ENCODE measurements around the gene LCE1E. TPM values are rescaled to one million over a fixed set of nuclear protein-coding genes. Genes with fewer than 3 reads are reported as not detected.
A peak's percentile ranks its signal among the peaks of the same experiment; 100 is the strongest.

LCE1E gene
- total RNA-seq, 1 donor: not detected

GRCh38 chr1:152777510-152778137, 8.4 kb upstream of the LCE1E start:
- Histone ChIP-seq H3K27me3 (ENCODE audit: insufficient read depth, low read length) (no peaks in the 10 kb centered on the region), H3K9me3 (ENCODE audit: low read depth, low read length) (no peaks in the 10 kb centered on the region), H3K4me2 (ENCODE audit: insufficient read depth, low read length) (no peak overlapping the region), H3K79me2 (ENCODE audit: insufficient read depth, low read length) (no peaks in the 10 kb centered on the region), H3K4me1 (ENCODE audit: insufficient read depth, low read length) (no peaks in the 10 kb centered on the region), H3K4me3 (ENCODE audit: insufficient read depth, low read length) (no peak overlapping the region), H2AFZ (ENCODE audit: low read length) (no peak overlapping the region), H3K27ac (ENCODE audit: low read depth, low read length) (no peak overlapping the region), H3K36me3 (ENCODE audit: insufficient read depth, low read length) (no peaks in the 10 kb centered on the region), H4K20me1 (ENCODE audit: insufficient read depth, low read length) (no peaks in the 10 kb centered on the region)
- no peak for DNase-seq (ENCODE audit: insufficient read length, low spot score, missing footprints)
- peak; percentile 43 for TF ChIP-seq CTCF (IDR thresholded peaks at IDR 0.05; ENCODE audit: extremely low read depth, low read depth, low read length)

GRCh38 chr1:152783095-152783494, 3.0 kb upstream of the LCE1E start:
- H3K36me3 ChIP-seq (ENCODE audit: insufficient read depth, low read length): no peaks in the 10 kb centered on the region
- no peak for TF ChIP-seq CTCF (IDR thresholded peaks at IDR 0.05; ENCODE audit: extremely low read depth, low read depth, low read length)
- no peak overlapping the region for H3K4me3 ChIP-seq (ENCODE audit: insufficient read depth, low read length)
- no peaks in the 10 kb centered on the region for H3K79me2 ChIP-seq (ENCODE audit: insufficient read depth, low read length)
- no peak for DNase-seq (ENCODE audit: insufficient read length, low spot score, missing footprints)
- H3K27ac ChIP-seq (ENCODE audit: low read depth, low read length): no peak overlapping the region
- no peaks in the 10 kb centered on the region for H4K20me1 ChIP-seq (ENCODE audit: insufficient read depth, low read length)
- no peak overlapping the region for H3K4me2 ChIP-seq (ENCODE audit: insufficient read depth, low read length)
- H3K27me3 ChIP-seq (ENCODE audit: insufficient read depth, low read length): no peaks in the 10 kb centered on the region
- no peaks in the 10 kb centered on the region for H3K4me1 ChIP-seq (ENCODE audit: insufficient read depth, low read length)
- no peaks in the 10 kb centered on the region for H3K9me3 ChIP-seq (ENCODE audit: low read depth, low read length)
- H2AFZ ChIP-seq (ENCODE audit: low read length): no peak overlapping the region

DNA sequence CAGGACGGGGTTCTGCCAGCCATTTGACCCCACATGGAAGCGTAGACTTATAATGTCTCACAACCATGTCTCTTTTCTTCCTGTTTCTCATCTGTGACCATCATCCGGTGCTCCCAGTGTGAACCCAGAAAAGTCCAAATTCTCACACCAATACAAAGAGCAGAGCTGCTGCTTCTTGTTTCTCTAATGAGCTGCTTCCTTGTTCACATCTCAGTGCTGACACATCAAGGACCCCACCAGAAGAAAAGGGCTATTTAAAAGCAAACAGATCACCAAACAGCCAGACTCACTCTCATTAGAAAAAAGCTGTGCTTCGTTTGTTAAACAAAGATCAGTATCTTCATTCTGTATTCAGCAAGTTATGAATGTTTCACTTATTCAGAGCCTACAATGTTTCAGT, 9.6 kb downstream of the LCE1E start:
- no peaks in the 10 kb centered on the region for H3K36me3 ChIP-seq (ENCODE audit: insufficient read depth, low read length)
- no peaks in the 10 kb centered on the region for H3K4me1 ChIP-seq (ENCODE audit: insufficient read depth, low read length)
- DNase-seq (ENCODE audit: insufficient read length, low spot score, missing footprints): no peak
- no peak overlapping the region for H3K4me3 ChIP-seq (ENCODE audit: insufficient read depth, low read length)
- no peaks in the 10 kb centered on the region for H3K9me3 ChIP-seq (ENCODE audit: low read depth, low read length)
- H4K20me1 ChIP-seq (ENCODE audit: insufficient read depth, low read length): no peaks in the 10 kb centered on the region
- no peak overlapping the region for H3K27ac ChIP-seq (ENCODE audit: low read depth, low read length)
- H3K4me2 ChIP-seq (ENCODE audit: insufficient read depth, low read length): no peak overlapping the region
- no peaks in the 10 kb centered on the region for H3K79me2 ChIP-seq (ENCODE audit: insufficient read depth, low read length)
- H3K27me3 ChIP-seq (ENCODE audit: insufficient read depth, low read length): no peaks in the 10 kb centered on the region
- no peak for TF ChIP-seq CTCF (IDR thresholded peaks at IDR 0.05; ENCODE audit: extremely low read depth, low read depth, low read length)
- no peak overlapping the region for H2AFZ ChIP-seq (ENCODE audit: low read length)

- Histone ChIP-seq H3K4me3 (ENCODE audit: insufficient read depth, low read length) (no peak within 1 kb of the TSS), H3K4me2 (ENCODE audit: insufficient read depth, low read length) (no peak within 1 kb of the TSS), H3K27ac (ENCODE audit: low read depth, low read length) (no peak within 1 kb of the TSS), H3K27me3 (ENCODE audit: insufficient read depth, low read length) (no peaks in the 10 kb centered on the region), H2AFZ (ENCODE audit: low read length) (no peak within 1 kb of the TSS), H3K4me1 (ENCODE audit: insufficient read depth, low read length) (no peaks in the 10 kb centered on the region), H3K79me2 (ENCODE audit: insufficient read depth, low read length) (no peaks in the 10 kb centered on the region), H4K20me1 (ENCODE audit: insufficient read depth, low read length) (no peaks in the 10 kb centered on the region), H3K9me3 (ENCODE audit: low read depth, low read length) (no peaks in the 10 kb centered on the region), H3K36me3 (ENCODE audit: insufficient read depth, low read length) (no peaks in the 10 kb centered on the region)
- no peak for DNase-seq (ENCODE audit: insufficient read length, low spot score, missing footprints)
- TF ChIP-seq CTCF (IDR thresholded peaks at IDR 0.05; ENCODE audit: extremely low read depth, low read depth, low read length): no peak
These were observed 10.4 kb downstream of the LCE1E start, which contains the start of gene LCE1D for GRCh38 chr1:152796421-152796820. Gene LCE1D, plus strand, starts transcription at chr1:152796721. Its CDS starts 1,074 bp downstream, at chr1:152797795.

Data from osteoblast (primary cell).